Omental fat pad (tissue), 4 donors: ENCODE measurements around the gene ZSCAN20. TPM values are rescaled to one million over a fixed set of nuclear protein-coding genes. Genes with fewer than 3 reads are reported as not detected.
A peak's percentile ranks its signal among the peaks of the same experiment; 100 is the strongest.

ENCODE experiments used
- ATAC-seq: fragments of 150-250 bp; one replicate; pipeline ENCODE4 v1.9.1; 2016; ENCODE audit warnings: mild to moderate bottlenecking, moderate library complexity; ENCODE audit not compliant: low FRiP score
- DNase-seq: peaks from one replicate; pipeline ENCODE4 v3.0.0-alpha.2; 2019; ENCODE audit warnings: low spot score
- CTCF ChIP-seq, 3 donors: fragments of 450-650 bp; IDR thresholded peaks; one replicate each; pipeline ENCODE4 v1.5.1; 2016 to 2017; ENCODE audit warnings: antibody characterized with exemption in 3 of 3, mild to moderate bottlenecking in 3 of 3, moderate library complexity in 2 of 3
- total RNA-seq, 4 donors: library from RNA; depleted of rRNA; stranded (reverse); fragments of >200 nt; gene quantifications; one replicate each; pipeline ENCODE4 v1.1.0, GENCODE V29; 2016

ZSCAN20 gene
- total RNA-seq, 4 donors from 2014 or later, result 2.2 to 7.4 (median 3.9) TPM

- ATAC-seq, result no peak
Observed at GRCh38 chr1:33443705-33444180, 28.7 kb upstream of the ZSCAN20 start.

GRCh38 chr1:33445108-33445507, 27.3 kb upstream of the ZSCAN20 start:
- no peak for DNase-seq
- no peak for ATAC-seq
- no peak for TF ChIP-seq CTCF (IDR thresholded peaks at IDR 0.05)

More at GRCh38 chr1:33443705-33444180, 28.7 kb upstream of the ZSCAN20 start:
- no peak for TF ChIP-seq CTCF (IDR thresholded peaks at IDR 0.05)
- no peak for DNase-seq

- no peak for TF ChIP-seq CTCF (IDR thresholded peaks at IDR 0.05)
- no peak for DNase-seq
- ATAC-seq, result peak; percentile 36
Observed at GRCh38 chr1:33446590-33446989, 25.9 kb upstream of the ZSCAN20 start.

- DNase-seq (no peak), ATAC-seq (no peak)
- TF ChIP-seq CTCF (IDR thresholded peaks at IDR 0.05), result no peak
Observed at GRCh38 chr1:33454646-33455282, 17.7 kb upstream of the ZSCAN20 start.

- peak in 1 of 3 donors; percentile 28 for TF ChIP-seq CTCF (IDR thresholded peaks at IDR 0.05)
- DNase-seq, result no peak
- ATAC-seq, result peak; percentile 48
Observed at GRCh38 chr1:33455539-33456501, 16.6 kb upstream of the ZSCAN20 start.

- TF ChIP-seq CTCF (IDR thresholded peaks at IDR 0.05), result no peak
- ATAC-seq (no peak), DNase-seq (no peak)
Observed at GRCh38 chr1:33456502-33456886, 16.0 kb upstream of the ZSCAN20 start.
